ENCODE results near the gene CNR2. TPM values are rescaled to one million over a fixed set of nuclear protein-coding genes. Genes with fewer than 3 reads are reported as not detected.
"Not testable (repeated sequence)": the region's sequence is repeated elsewhere in the genome, so short reads cannot be mapped to it uniquely, and the experiment has no call there.

CNR2 gene
- total and polyA plus RNA-seq, 2 experiments from 2014 or later: not detected

DNA sequence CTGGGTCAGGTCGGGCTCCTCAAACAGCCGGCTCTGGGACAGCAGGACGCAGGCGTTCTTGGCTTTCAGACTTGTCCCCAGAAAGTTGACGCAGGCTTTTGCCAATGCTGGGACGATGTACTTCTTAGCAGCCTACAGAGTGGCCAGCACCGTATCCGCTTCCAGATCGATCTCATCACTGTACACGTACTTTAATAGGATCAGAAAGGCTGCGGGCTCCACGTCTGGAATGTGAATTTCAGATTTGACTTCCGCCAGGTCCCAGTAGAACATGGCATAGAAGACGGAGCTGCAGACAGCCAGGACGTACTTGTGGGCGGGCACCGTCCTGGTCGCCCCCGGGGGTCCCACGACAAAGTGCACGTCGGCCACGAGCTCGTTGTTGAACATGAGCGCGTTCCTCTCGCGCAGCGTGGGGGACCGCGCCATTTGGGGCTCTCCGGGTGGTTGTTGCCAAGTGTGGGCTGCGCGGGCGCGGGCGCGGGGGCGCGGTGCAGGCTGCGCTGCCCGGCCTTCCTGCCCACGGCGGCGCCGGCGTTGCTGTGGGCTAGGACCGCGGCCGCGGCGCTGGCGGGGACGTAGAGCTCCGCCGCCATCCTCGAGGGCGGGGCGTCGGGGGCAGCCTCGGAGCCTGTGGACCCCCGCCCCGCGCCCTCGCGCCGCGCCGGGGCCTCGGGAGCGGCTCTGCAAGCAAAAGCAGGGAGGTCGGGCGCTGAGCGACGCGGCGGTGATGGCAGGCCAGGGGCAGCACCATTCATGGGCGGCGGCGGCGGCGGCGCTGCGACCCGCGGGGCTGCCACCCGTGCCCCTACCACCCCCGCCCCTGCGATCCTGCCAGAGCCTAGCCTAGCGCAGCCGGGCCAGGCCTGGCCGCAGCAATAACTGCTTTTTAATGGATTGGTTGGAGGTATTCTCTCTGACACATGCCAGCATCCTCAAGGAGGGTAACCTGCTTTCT, 10.6 kb downstream of the CNR2 start:
- Histone ChIP-seq H2AFZ (peak overlapping the region; percentile 90; the same call in 1 of the 2 replicates), H3K4me1 (ENCODE audit: insufficient read depth) (peaks cover 20% of the 10 kb centered on the region), H3F3A (replicated peaks; ENCODE audit: low read depth) (peaks cover 3% of the 10 kb centered on the region; the same call in 1 of the 2 replicates), H4K20me1 (replicated peaks; ENCODE audit: insufficient read depth) (no peaks in the 10 kb centered on the region), H3K27me3 (ENCODE audit: insufficient read depth) (peaks cover 48% of the 10 kb centered on the region), H3K79me2 (replicated peaks; ENCODE audit: insufficient read depth) (no peaks in the 10 kb centered on the region), H3K36me3 (ENCODE audit: insufficient read depth) (no peaks in the 10 kb centered on the region), H3K27ac (ENCODE audit: low read depth) (no peak overlapping the region), H3K9me2 (ENCODE audit: insufficient read depth) (no peaks in the 10 kb centered on the region), H3K4me3 (peak overlapping the region; percentile 56), H3K4me2 (peak overlapping the region; percentile 78)
- Mint-ChIP-seq H3K9me3 (no peaks in the 10 kb centered on the region), H3K4me3 (peak overlapping the region; percentile 59), H3K27me3 (ENCODE audit: insufficient read depth, low read depth, poor library complexity) (peaks cover 38% of the 10 kb centered on the region), H3K36me3 (ENCODE audit: low read depth) (no peaks in the 10 kb centered on the region; the same call in 2 of the 3 replicates), H3K27ac (no peak overlapping the region), H3K4me1 (peaks cover 31% of the 10 kb centered on the region)
- no peak for TF ChIP-seq POLR2AphosphoS5 (IDR thresholded peaks at IDR 0.05; ENCODE audit: low read depth)
- TF ChIP-seq, protein P1, sequence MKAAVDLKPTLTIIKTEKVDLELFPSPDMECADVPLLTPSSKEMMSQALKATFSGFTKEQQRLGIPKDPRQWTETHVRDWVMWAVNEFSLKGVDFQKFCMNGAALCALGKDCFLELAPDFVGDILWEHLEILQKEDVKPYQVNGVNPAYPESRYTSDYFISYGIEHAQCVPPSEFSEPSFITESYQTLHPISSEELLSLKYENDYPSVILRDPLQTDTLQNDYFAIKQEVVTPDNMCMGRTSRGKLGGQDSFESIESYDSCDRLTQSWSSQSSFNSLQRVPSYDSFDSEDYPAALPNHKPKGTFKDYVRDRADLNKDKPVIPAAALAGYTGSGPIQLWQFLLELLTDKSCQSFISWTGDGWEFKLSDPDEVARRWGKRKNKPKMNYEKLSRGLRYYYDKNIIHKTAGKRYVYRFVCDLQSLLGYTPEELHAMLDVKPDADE (IDR thresholded peaks at IDR 0.05): no peak
- ATAC-seq (peak; percentile 62), DNase-seq (ENCODE audit: low spot score) (peak; percentile 48)

- Histone ChIP-seq H3K4me1 (ENCODE audit: insufficient read depth) (peaks cover 19% of the 10 kb centered on the region), H3K27me3 (ENCODE audit: insufficient read depth) (peaks cover 46% of the 10 kb centered on the region)
- DNase-seq (ENCODE audit: low spot score); H3F3A ChIP-seq (replicated peaks; ENCODE audit: low read depth); H3K4me3 Mint-ChIP-seq; H4K20me1 ChIP-seq (replicated peaks; ENCODE audit: insufficient read depth); H2AFZ ChIP-seq; ATAC-seq; H3K36me3 Mint-ChIP-seq (ENCODE audit: low read depth); H3K36me3 ChIP-seq (ENCODE audit: insufficient read depth); H3K79me2 ChIP-seq (replicated peaks; ENCODE audit: insufficient read depth); H3K27ac ChIP-seq (ENCODE audit: low read depth); H3K9me2 ChIP-seq (ENCODE audit: insufficient read depth); H3K4me3 ChIP-seq; H3K9me3 Mint-ChIP-seq; H3K4me2 ChIP-seq: not testable (repeated sequence)
- H3K27ac Mint-ChIP-seq: peak overlapping the region; percentile 18; the same call in 1 of the 2 replicates
- peaks cover 29% of the 10 kb centered on the region for H3K4me1 Mint-ChIP-seq
- H3K27me3 Mint-ChIP-seq (ENCODE audit: insufficient read depth, low read depth, poor library complexity): peaks cover 34% of the 10 kb centered on the region
These were observed 13.1 kb downstream of the CNR2 start for GRCh38 chr1:23900017-23900416.

DNA sequence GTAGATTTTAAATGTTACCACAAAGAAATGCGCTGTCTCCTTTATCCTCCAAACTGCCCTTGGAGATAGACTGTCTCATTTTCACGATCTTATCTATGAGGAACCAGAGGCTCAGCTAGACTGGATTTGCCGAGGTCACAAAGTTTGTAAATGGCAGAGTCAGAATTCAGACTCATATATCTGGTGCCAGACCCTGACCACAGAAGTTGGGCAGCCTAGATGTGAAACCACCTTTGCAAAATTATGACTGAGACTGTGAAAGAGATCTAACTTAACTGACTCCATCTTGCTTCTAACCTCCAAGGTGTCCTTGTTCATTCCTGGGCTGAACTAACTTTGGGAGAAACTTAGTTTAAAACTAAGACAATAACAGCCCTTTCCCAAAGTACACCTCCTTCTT, 14.1 kb downstream of the CNR2 start:
- Histone ChIP-seq H3K9me2 (ENCODE audit: insufficient read depth) (no peaks in the 10 kb centered on the region), H2AFZ (no peak overlapping the region), H3K36me3 (ENCODE audit: insufficient read depth) (no peaks in the 10 kb centered on the region), H3K4me3 (no peak overlapping the region), H3K27me3 (ENCODE audit: insufficient read depth) (peaks cover 37% of the 10 kb centered on the region), H3K4me1 (ENCODE audit: insufficient read depth) (peaks cover 11% of the 10 kb centered on the region), H3F3A (replicated peaks; ENCODE audit: low read depth) (peaks cover 3% of the 10 kb centered on the region; the same call in 1 of the 2 replicates), H3K4me2 (no peak overlapping the region), H3K27ac (ENCODE audit: low read depth) (no peak overlapping the region), H3K79me2 (replicated peaks; ENCODE audit: insufficient read depth) (no peaks in the 10 kb centered on the region), H4K20me1 (replicated peaks; ENCODE audit: insufficient read depth) (no peaks in the 10 kb centered on the region)
- Mint-ChIP-seq H3K9me3 (no peaks in the 10 kb centered on the region), H3K4me3 (no peak overlapping the region), H3K4me1 (peaks cover 21% of the 10 kb centered on the region), H3K27me3 (ENCODE audit: insufficient read depth, low read depth, poor library complexity) (peaks cover 26% of the 10 kb centered on the region), H3K36me3 (ENCODE audit: low read depth) (no peaks in the 10 kb centered on the region), H3K27ac (no peak overlapping the region)
- no peak for ATAC-seq
- TF ChIP-seq, protein P2, sequence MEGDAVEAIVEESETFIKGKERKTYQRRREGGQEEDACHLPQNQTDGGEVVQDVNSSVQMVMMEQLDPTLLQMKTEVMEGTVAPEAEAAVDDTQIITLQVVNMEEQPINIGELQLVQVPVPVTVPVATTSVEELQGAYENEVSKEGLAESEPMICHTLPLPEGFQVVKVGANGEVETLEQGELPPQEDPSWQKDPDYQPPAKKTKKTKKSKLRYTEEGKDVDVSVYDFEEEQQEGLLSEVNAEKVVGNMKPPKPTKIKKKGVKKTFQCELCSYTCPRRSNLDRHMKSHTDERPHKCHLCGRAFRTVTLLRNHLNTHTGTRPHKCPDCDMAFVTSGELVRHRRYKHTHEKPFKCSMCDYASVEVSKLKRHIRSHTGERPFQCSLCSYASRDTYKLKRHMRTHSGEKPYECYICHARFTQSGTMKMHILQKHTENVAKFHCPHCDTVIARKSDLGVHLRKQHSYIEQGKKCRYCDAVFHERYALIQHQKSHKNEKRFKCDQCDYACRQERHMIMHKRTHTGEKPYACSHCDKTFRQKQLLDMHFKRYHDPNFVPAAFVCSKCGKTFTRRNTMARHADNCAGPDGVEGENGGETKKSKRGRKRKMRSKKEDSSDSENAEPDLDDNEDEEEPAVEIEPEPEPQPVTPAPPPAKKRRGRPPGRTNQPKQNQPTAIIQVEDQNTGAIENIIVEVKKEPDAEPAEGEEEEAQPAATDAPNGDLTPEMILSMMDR (conservative IDR thresholded peaks at IDR 0.05; ENCODE audit: low read depth in 2 of 2): no peak
- no peak for TF ChIP-seq NANOG (IDR thresholded peaks at IDR 0.05; ENCODE audit: borderline replicate concordance)
- no peak for DNase-seq (ENCODE audit: low spot score)

All from GM23338 (cell line).